ENCODE measurements around the gene ZNF436.

The ZNF436 gene

GRCh38 chr1:23368562-23369334 is 888 bp downstream of the ZNF436 start:
- Histone ChIP-seq H3K79me2 (ENCODE audit: insufficient read depth, low read length) (peaks cover 30% of the 10 kb centered on the region), H3K9me3 (ENCODE audit: insufficient read depth, low read length, severe bottlenecking) (peaks cover 6% of the 10 kb centered on the region), H4K20me1 (ENCODE audit: insufficient read depth, low read length) (no peaks in the 10 kb centered on the region), H3K9ac (ENCODE audit: low read depth, low read length) (peak overlapping the region; percentile 93), H3K36me3 (ENCODE audit: insufficient read depth, low read length) (peaks cover 18% of the 10 kb centered on the region), H3K4me2 (ENCODE audit: insufficient read depth, low read length) (peak overlapping the region; percentile 97), H3K27me3 (ENCODE audit: insufficient read depth, low read length, poor library complexity) (no peaks in the 10 kb centered on the region), H3K27ac (ENCODE audit: low read length) (peak overlapping the region; percentile 99), H2AFZ (ENCODE audit: low read depth, low read length) (peak overlapping the region; percentile 100), H3K4me3 (ENCODE audit: low read depth in 1 of 2, low read length in 2 of 2) (peak overlapping the region; percentile 85 to 94), H3K4me1 (ENCODE audit: insufficient read depth, low read length) (peaks cover 35% of the 10 kb centered on the region)
- DNase-seq (peak; percentile 90), ATAC-seq (ENCODE audit: insufficient read depth, low read depth) (peak; percentile 76)
- peak; percentile 45 for TF ChIP-seq CTCF (IDR thresholded peaks at IDR 0.05; ENCODE audit: borderline replicate concordance, extremely low read depth, low read length, poor library complexity, severe bottlenecking)
- TF ChIP-seq EZH2 (IDR thresholded peaks at IDR 0.05; ENCODE audit: borderline replicate concordance, low read depth, low read length, severe bottlenecking): no peak

- peak; percentile 99 for DNase-seq
- TF ChIP-seq EZH2 (IDR thresholded peaks at IDR 0.05; ENCODE audit: borderline replicate concordance, low read depth, low read length, severe bottlenecking) (no peak), CTCF (IDR thresholded peaks at IDR 0.05; ENCODE audit: borderline replicate concordance, extremely low read depth, low read length, poor library complexity, severe bottlenecking) (no peak)
- peaks cover 26% of the 10 kb centered on the region for H3K36me3 ChIP-seq (ENCODE audit: insufficient read depth, low read length)
- peaks cover 13% of the 10 kb centered on the region for H3K9me3 ChIP-seq (ENCODE audit: insufficient read depth, low read length, severe bottlenecking)
- H3K9ac ChIP-seq (ENCODE audit: low read depth, low read length): peak overlapping the region; percentile 93
- ATAC-seq (ENCODE audit: insufficient read depth, low read depth): peak; percentile 89
- peak overlapping the region; percentile 85 to 94 for H3K4me3 ChIP-seq (ENCODE audit: low read depth in 1 of 2, low read length in 2 of 2)
- H3K27me3 ChIP-seq (ENCODE audit: insufficient read depth, low read length, poor library complexity): no peaks in the 10 kb centered on the region
- peak overlapping the region; percentile 97 for H3K4me2 ChIP-seq (ENCODE audit: insufficient read depth, low read length)
- peaks cover 35% of the 10 kb centered on the region for H3K4me1 ChIP-seq (ENCODE audit: insufficient read depth, low read length)
- peak overlapping the region; percentile 99 for H3K27ac ChIP-seq (ENCODE audit: low read length)
- peak overlapping the region; percentile 100 for H2AFZ ChIP-seq (ENCODE audit: low read depth, low read length)
- no peaks in the 10 kb centered on the region for H4K20me1 ChIP-seq (ENCODE audit: insufficient read depth, low read length)
- peaks cover 30% of the 10 kb centered on the region for H3K79me2 ChIP-seq (ENCODE audit: insufficient read depth, low read length)
Measured at GRCh38 chr1:23367791-23368561, 1.7 kb downstream of the ZNF436 start.

- Histone ChIP-seq H3K36me3 (ENCODE audit: insufficient read depth, low read length) (peaks cover 32% of the 10 kb centered on the region), H2AFZ (ENCODE audit: low read depth, low read length) (peak overlapping the region; percentile 86), H3K4me3 (ENCODE audit: low read depth in 1 of 2, low read length in 2 of 2) (peak overlapping the region; percentile 69 to 94), H3K9ac (ENCODE audit: low read depth, low read length) (peak overlapping the region; percentile 93), H3K4me2 (ENCODE audit: insufficient read depth, low read length) (peak overlapping the region; percentile 97), H4K20me1 (ENCODE audit: insufficient read depth, low read length) (no peaks in the 10 kb centered on the region), H3K4me1 (ENCODE audit: insufficient read depth, low read length) (peaks cover 35% of the 10 kb centered on the region), H3K9me3 (ENCODE audit: insufficient read depth, low read length, severe bottlenecking) (peaks cover 19% of the 10 kb centered on the region), H3K79me2 (ENCODE audit: insufficient read depth, low read length) (peaks cover 30% of the 10 kb centered on the region), H3K27ac (ENCODE audit: low read length) (peak overlapping the region; percentile 79), H3K27me3 (ENCODE audit: insufficient read depth, low read length, poor library complexity) (no peaks in the 10 kb centered on the region)
- ATAC-seq (ENCODE audit: insufficient read depth, low read depth) (no peak), DNase-seq (no peak)
- TF ChIP-seq CTCF (IDR thresholded peaks at IDR 0.05; ENCODE audit: borderline replicate concordance, extremely low read depth, low read length, poor library complexity, severe bottlenecking) (no peak), EZH2 (IDR thresholded peaks at IDR 0.05; ENCODE audit: borderline replicate concordance, low read depth, low read length, severe bottlenecking) (no peak)
Measured at GRCh38 chr1:23367451-23367790, 2.2 kb downstream of the ZNF436 start.
